ENCODE data around the gene GMPPB. TPM values are rescaled to one million over a fixed set of nuclear protein-coding genes. Genes with fewer than 3 reads are reported as not detected.

Gene GMPPB
- total and polyA plus RNA-seq, 2 of the 8 experiments (the other 6 are each of a cell fraction or from before 2014, with no cell fraction given): 20.9 to 23.9 TPM

DNA sequence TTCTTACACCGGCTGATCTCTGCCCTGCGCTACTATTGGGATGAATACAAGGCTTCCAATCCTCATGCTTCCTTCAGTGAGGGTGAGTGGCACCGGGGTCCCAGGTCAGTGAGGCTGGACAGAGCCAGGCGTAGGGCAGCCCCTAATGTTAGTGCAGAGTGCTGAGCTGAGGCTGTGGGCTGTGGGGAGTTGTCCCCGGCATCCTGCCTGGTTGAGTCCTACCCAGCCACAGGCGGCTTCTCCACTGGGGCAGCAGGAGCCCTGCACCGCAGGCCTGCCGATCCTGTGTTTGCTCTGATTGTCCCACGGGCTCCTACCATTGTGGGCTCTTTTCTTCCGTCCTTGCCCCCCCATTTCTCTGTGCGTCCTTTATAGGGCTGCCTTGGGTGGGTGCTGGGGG, 21.1 kb downstream of the GMPPB start:
- TF ChIP-seq RXRA (IDR thresholded peaks at IDR 0.05; ENCODE audit: insufficient read depth, low read depth, low read length): no peak
- no peak for TF ChIP-seq RNF2 (IDR thresholded peaks at IDR 0.05; ENCODE audit: borderline replicate concordance, low read depth, low read length, missing control alignments, poor library complexity, severe bottlenecking)
- TF ChIP-seq, protein P1, sequence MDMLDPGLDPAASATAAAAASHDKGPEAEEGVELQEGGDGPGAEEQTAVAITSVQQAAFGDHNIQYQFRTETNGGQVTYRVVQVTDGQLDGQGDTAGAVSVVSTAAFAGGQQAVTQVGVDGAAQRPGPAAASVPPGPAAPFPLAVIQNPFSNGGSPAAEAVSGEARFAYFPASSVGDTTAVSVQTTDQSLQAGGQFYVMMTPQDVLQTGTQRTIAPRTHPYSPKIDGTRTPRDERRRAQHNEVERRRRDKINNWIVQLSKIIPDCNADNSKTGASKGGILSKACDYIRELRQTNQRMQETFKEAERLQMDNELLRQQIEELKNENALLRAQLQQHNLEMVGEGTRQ (IDR thresholded peaks at IDR 0.05; ENCODE audit: low read length): no peak
- no peak for TF ChIP-seq SP4 (IDR thresholded peaks at IDR 0.05; ENCODE audit: low read length)
- no peak for TF ChIP-seq NRF1 (IDR thresholded peaks at IDR 0.05; ENCODE audit: low read depth, low read length)
- TF ChIP-seq, protein P2, sequence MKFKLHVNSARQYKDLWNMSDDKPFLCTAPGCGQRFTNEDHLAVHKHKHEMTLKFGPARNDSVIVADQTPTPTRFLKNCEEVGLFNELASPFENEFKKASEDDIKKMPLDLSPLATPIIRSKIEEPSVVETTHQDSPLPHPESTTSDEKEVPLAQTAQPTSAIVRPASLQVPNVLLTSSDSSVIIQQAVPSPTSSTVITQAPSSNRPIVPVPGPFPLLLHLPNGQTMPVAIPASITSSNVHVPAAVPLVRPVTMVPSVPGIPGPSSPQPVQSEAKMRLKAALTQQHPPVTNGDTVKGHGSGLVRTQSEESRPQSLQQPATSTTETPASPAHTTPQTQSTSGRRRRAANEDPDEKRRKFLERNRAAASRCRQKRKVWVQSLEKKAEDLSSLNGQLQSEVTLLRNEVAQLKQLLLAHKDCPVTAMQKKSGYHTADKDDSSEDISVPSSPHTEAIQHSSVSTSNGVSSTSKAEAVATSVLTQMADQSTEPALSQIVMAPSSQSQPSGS (IDR thresholded peaks at IDR 0.05; ENCODE audit: low read length): no peak
- no peak for TF ChIP-seq NANOG (IDR thresholded peaks at IDR 0.05; ENCODE audit: insufficient read depth, low read depth, low read length, poor library complexity, severe bottlenecking)
- no peak for TF ChIP-seq CBX8 (IDR thresholded peaks at IDR 0.05; ENCODE audit: borderline replicate concordance, low read depth, low read length)
- TF ChIP-seq SP1 (IDR thresholded peaks at IDR 0.05; ENCODE audit: low read depth, low read length): no peak
- TF ChIP-seq, protein P3, sequence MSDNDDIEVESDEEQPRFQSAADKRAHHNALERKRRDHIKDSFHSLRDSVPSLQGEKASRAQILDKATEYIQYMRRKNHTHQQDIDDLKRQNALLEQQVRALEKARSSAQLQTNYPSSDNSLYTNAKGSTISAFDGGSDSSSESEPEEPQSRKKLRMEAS (IDR thresholded peaks at IDR 0.05): no peak
- WGBS, 2 experiments (ENCODE audit: extremely low coverage in 1 of 2, insufficient coverage in 1 of 2, insufficient read length in 1 of 2, insufficient replicate concordance in 2 of 2, low coverage in 1 of 2, low lambda C conversion rate in 2 of 2, missing lambda C conversion rate in 1 of 2): 92% methylated on average over 11 of the region's 11 CpGs; no CpG with 5 or more reads in 1 of the 2 experiments
- Histone ChIP-seq H3K23ac (ENCODE audit: insufficient read length) (no peak overlapping the region), H3K4me3 (ENCODE audit: extremely low read depth in 1 of 4, insufficient read depth in 2 of 4, low read depth in 3 of 4, low read length in 4 of 4) (no peak overlapping the region), H3K4ac (replicated peaks; ENCODE audit: insufficient read length, low read depth, low read length) (no peak overlapping the region), H3K23me2 (ENCODE audit: low read depth, low read length) (no peaks in the 10 kb centered on the region), H4K8ac (ENCODE audit: extremely low read depth, insufficient read depth, low read length) (no peak overlapping the region), H2BK5ac (ENCODE audit: low read depth, low read length) (no peak overlapping the region), H2AK5ac (ENCODE audit: low read depth, low read length) (no peak overlapping the region), H4K91ac (replicated peaks; ENCODE audit: insufficient read length, low read length) (no peak overlapping the region), H3K56ac (replicated peaks; ENCODE audit: insufficient read length, low read depth, low read length) (no peak overlapping the region), H4K20me1 (replicated peaks in 1 of 2; ENCODE audit: control insufficient read depth in 1 of 2, insufficient read depth in 2 of 2, low read length in 2 of 2) (peaks cover 3 to 15% of the 10 kb centered on the region in 2 experiments), H3K4me1 (replicated peaks in 1 of 4; ENCODE audit: control insufficient read depth in 3 of 4, insufficient read depth in 4 of 4, low read length in 3 of 4) (peaks cover 0 to 9% (median 5%) of the 10 kb centered on the region in 4 experiments; a peak in 5 of 7 replicates), H3K14ac (ENCODE audit: insufficient read length) (no peak overlapping the region), H3K9ac (replicated peaks in 1 of 4; ENCODE audit: extremely low read depth in 1 of 4, low read depth in 3 of 4, low read length in 3 of 4) (no peak overlapping the region), H4K5ac (ENCODE audit: insufficient read length, low read depth, low read length) (no peak overlapping the region), H2BK120ac (replicated peaks; ENCODE audit: low read depth, low read length) (no peak overlapping the region), H2BK12ac (ENCODE audit: low read depth, low read length) (no peak overlapping the region), H2BK15ac (ENCODE audit: low read length) (no peak overlapping the region), H2AFZ (ENCODE audit: low read length) (no peak overlapping the region), H3K36me3 (ENCODE audit: control insufficient read depth in 2 of 4, insufficient read depth in 4 of 4, low read length in 3 of 4) (peaks cover 4 to 5% (median 5%) of the 10 kb centered on the region in 4 experiments; a peak in 5 of 8 replicates), H3K27me3 (replicated peaks in 1 of 4; ENCODE audit: control insufficient read depth in 3 of 4, extremely low read depth in 1 of 4, insufficient read depth in 3 of 4, low read length in 3 of 4) (no peaks in the 10 kb centered on the region), H2BK20ac (ENCODE audit: low read length) (no peak overlapping the region), H3K4me2 (ENCODE audit: insufficient read depth in 1 of 2, low read depth in 2 of 2, low read length in 2 of 2) (no peak overlapping the region), H3K27ac (ENCODE audit: low read depth, low read length) (no peak overlapping the region), H3K79me2 (ENCODE audit: control insufficient read depth in 1 of 2, insufficient read depth in 2 of 2, low read length in 2 of 2) (no peaks in the 10 kb centered on the region), H3K79me1 (ENCODE audit: low read depth, low read length) (no peaks in the 10 kb centered on the region), H3K18ac (ENCODE audit: extremely low read depth, low read length) (no peak overlapping the region), H3K9me3 (ENCODE audit: insufficient read depth in 2 of 2, low read depth in 1 of 2, low read length in 1 of 2) (no peaks in the 10 kb centered on the region)
- POLR2A ChIA-PET (ENCODE audit: partially characterized antibody): interaction anchor here (1.1 to 5.7 kb wide), 5 partner anchors 10 to 50 kb away, joined by 3 to 57 read pairs (median 3); partner anchors contain the start of gene AMIGO3
- CTCF ChIA-PET (ENCODE audit: partially characterized antibody): interaction anchor here (1.0 to 9.7 kb wide), 11 partner anchors 10 to 204 kb away, joined by 3 to 127 read pairs (median 11); partner anchors contain the start of genes AMIGO3 and MST1R
- DNase-seq (ENCODE audit: low read depth in 1 of 2, low spot score in 2 of 2) (no peak), FAIRE-seq (no peak)

Data from H1 (cell line).